ENCODE results near the gene MORC3.
A peak's percentile ranks its signal among the peaks of the same experiment; 100 is the strongest.
"Not testable (repeated sequence)": the region's sequence is repeated elsewhere in the genome, so short reads cannot be mapped to it uniquely, and the experiment has no call there.

MORC3 gene, protein sequence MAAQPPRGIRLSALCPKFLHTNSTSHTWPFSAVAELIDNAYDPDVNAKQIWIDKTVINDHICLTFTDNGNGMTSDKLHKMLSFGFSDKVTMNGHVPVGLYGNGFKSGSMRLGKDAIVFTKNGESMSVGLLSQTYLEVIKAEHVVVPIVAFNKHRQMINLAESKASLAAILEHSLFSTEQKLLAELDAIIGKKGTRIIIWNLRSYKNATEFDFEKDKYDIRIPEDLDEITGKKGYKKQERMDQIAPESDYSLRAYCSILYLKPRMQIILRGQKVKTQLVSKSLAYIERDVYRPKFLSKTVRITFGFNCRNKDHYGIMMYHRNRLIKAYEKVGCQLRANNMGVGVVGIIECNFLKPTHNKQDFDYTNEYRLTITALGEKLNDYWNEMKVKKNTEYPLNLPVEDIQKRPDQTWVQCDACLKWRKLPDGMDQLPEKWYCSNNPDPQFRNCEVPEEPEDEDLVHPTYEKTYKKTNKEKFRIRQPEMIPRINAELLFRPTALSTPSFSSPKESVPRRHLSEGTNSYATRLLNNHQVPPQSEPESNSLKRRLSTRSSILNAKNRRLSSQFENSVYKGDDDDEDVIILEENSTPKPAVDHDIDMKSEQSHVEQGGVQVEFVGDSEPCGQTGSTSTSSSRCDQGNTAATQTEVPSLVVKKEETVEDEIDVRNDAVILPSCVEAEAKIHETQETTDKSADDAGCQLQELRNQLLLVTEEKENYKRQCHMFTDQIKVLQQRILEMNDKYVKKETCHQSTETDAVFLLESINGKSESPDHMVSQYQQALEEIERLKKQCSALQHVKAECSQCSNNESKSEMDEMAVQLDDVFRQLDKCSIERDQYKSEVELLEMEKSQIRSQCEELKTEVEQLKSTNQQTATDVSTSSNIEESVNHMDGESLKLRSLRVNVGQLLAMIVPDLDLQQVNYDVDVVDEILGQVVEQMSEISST

DNA sequence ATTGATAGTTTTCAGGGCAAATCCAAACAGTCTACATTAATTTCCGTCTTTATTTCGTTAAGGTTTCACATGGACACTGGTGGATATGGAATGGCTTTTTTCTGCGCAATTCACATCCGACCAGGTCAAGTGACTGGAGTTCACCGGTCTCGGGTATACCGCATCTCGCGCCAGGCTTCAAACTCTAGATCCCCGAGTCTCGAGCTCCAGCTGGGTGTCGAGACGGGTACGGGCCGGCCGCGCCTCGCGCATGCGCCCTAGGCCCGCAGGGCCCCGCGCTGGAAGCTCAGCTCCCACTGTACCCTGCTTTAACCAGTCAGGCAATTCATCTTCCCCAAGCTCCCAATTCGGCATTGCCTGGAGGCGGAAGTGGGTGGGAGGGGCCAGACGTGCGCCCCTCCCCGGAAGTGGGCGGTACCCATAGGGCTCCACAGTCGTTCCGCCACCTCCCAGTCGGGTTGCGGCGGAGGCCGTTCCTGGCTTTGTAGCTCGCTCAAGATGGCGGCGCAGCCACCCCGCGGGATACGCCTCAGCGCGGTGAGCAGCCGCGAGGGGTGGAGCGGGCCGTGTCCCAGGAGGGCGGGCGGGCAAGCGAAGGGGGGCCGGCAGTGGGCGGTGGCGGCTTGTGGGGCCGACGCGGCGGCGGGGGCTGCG is at the start of gene MORC3:
MORC3 (plus strand) TSS at position 431 of the 654 bp plus-strand sequence; CDS start at position 499, 68 bp downstream.
- DNase-seq: peak; percentile 100

DNA sequence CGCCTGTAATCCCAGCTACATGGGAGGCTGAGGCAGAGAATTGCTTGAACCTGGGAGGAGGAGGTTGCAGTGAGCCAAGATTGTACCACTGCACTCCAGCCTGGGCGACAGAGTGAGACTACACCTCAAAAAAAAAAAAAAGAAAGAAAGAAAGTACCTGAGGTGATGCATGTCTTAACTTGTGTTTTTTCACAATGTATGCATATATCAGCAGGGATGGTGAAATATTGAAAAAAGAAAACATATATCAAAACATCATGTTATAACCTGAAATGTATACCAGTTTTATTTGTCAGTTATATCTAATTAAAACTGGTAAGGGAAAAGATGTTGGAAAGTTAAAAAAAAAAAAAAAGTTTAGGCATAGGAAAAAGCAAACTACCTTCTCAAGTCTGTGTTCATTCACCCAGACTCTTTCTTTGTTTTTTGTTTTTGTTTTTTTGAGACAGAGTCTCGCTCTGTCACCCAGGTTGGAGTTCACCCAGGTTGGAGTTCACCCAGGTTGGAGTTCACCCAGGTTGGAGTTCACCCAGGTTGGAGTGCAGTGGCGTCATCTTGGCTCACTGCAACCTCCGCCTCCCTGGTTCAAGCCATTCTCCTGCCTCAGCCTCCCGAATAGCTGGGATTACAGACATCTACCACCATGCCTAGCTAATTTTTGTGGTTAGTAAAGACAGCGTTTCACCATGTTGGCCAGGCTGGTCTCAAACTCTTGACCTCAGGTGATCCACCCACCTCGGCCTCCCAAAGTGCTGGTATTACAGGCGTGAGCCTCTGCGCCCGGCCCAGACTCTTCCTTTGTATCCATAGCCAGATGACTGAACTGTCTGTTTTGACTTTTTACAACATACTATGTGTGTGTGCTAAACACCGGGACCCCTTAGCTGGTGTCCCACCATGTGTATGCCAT is 49.0 kb upstream of the MORC3 start:
- not testable (repeated sequence) for DNase-seq

DNA sequence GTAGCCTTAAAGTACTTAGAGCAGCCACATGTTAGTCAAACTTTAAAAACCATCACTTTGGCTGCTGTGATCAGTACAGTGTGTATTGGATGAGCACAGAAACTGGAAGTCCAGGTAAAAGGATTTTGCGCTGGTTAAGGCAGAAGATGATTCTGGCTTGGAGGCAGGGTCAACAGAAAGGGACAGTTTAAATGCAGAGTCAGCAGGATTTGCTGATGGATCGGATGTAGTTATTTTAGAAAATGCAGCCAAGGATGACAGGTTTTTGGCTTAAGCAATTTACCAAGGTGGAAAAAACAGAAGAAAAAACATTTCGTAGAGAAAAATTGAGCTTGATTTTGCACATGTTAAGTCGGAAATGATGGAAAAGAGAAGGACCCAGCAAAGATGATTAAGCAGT is 45.9 kb upstream of the MORC3 start:
- no peak for DNase-seq

DNA sequence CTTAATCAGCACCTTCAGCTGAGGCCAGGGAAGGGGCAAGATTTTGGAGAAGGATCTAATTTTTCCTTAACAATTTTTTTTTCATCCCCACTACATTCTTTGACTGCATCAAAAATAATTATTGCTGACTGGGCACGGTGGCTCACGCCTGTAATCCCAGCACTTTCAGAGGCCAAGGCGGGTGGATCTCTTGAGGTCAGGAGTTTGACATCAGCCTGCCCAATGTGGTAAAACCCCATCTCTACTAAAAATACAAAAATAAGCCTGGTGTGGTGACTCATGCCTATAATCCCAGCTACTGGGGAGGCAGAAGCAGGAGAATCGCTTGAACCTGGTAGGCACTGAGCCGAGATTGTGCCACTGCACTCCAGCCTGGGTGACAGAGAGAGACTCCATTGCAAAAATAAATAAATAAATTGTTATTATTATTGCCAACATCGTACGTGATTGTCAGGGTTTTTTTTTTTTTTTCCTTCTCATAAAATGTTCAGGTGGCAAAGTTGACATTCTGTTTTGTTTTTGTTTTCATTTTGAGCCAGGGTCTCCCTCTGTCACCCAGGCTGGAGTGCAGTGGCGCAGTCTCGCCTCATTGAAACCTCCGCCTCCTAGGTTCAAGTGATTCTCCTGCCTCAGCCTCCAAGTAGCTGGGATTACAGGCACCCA is 37.3 kb upstream of the MORC3 start:
- DNase-seq: no peak

DNA sequence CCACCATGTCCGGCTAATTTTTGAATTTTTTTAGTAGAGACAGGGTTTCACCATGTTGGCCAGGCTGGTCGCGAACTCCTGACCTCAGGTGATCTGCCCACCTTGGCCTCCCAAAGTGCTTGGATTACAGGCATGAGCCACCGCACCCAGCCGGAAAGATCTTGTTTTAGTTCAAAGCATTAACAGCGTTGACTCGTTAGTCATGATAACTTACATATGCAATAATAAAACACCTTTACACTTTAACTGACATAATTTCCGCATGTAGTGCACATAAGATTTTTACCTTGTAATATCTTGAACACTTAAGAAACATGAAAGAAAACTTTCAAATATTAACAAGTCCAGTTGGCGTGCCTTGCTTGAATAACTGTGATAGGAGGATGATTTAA is 36.8 kb upstream of the MORC3 start:
- DNase-seq: not testable (repeated sequence)

DNA sequence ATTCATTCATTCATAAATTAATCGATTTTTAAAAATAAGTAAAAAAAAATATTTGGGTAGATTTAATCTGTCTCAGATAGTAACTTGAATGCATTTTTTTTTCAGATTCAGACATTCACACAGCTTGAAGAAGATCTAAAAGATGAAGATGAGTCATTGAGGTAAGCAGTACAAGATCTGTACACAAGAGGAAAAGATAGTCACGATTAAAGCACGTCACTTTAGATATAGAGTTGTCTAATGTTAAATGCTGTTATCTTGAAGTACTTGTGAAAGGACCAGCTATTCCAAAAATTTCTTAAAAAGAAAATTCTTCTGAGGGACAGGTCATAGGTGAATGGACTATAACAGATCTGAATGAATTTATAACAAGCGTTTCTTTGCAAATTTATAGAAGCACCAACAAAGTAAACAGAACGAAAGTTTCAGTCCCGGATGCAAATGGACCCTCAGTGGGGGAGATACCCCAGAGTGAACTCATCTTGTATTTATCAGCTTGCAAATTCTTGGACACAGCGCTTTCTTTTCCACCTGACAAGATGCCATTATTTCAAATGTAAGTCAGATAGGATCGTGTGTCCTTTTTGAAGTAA is 31.2 kb upstream of the MORC3 start:
- DNase-seq: no peak

DNA sequence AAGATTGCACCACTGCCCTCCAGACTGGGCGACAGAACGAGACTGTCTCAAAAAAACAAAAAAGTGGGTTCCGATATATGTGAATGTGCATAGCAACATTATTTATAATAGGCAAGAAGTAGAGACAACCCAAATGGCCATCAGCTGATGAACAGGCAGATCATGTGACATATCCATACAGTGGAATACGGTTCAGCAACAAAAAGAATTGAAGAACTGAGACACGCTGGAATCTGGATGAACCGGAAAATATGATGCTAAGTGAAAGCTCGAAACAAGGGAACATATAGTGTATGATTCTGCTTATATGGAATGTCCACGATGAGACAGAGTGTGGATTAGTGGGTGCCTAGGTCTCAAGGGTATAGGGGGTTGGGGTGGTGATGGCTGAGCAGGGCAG is 28.5 kb upstream of the MORC3 start:
- no peak for DNase-seq

DNA sequence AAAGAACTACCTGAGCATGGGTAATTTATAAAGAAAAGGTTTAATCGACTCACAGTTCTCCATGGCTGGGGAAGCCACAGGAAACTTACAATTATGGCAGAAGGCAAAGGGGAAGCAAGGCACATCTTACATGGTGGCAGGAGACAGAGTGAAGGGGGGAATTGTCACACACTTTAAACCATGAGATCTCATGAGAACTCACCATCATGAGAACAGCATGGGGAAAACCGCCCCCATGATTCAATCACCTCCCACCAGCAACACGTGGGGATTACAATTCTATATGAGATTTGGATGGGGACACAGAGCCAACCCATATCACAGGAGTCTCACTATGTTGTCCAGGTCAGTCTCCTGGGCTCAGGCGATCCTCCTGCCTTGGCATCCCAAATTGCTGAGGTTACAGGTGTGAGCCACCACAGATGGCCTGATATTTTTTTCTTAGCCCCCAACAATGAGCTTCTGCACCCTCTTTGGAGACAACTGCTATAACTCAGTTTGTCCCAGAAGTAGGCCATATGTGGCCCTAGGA is 22.5 kb upstream of the MORC3 start:
- no peak for DNase-seq

DNA sequence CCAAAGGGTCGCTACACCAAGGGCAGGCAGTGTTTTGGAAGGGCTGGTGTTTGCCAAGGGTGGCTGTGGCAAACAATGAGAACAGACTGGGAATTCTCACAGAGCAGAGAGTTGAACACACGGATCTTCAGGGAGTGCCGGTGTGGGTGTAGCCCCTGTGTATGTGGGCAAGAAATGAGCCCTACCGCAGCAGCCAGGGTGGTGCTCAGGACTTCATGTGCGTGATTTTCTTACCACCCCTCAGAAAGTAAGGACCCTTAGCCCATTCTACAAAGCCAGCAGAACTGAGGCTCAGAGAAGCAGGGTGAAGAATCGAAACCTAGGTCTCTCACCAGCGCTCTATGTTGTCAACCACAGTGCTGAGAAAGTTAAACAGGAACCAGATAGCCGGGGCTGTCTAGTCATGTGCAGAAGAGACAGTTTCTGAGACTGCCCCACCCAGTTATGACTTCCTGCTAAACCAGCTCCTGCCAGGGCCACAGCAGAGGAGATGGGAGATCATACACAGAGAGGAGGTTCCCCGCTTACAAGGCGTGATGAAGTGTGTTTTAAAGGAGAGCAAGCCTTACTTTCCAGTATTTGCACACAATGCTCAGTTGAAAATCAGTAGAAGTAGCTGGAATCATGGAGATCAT is 21.9 kb upstream of the MORC3 start:
- peak; percentile 96 for DNase-seq

DNA sequence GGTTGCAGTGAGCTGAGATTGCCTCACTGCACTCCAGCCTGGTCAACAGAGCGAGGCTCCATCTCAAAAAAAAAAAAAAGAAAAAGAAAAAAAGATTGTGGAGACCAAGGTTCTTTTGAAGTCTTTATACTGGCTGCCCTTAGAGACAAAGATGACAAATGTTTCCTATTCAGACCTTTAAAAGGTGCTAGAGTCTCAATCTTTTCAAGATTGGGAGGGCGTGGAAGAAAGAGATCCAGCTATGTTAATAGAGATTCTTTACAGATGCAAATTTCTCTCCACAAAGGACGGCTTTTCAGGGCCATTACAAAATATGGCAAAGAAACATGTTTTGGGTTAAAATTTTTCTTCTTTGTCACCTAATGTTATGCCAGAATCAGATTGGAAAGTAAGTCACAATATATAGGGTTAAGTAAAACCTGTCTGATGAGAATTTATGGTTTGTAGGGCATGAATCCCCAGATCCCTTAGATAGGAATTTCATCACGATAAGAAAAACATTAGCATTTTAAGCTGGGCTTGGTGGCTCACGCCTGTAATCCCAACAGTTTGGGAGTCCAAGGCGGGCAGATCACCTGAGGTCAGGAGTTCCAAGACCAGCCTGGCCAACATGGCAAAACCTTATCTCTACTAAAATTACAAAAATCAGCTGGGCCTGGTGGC is 13.0 kb upstream of the MORC3 start:
- no peak for DNase-seq

DNA sequence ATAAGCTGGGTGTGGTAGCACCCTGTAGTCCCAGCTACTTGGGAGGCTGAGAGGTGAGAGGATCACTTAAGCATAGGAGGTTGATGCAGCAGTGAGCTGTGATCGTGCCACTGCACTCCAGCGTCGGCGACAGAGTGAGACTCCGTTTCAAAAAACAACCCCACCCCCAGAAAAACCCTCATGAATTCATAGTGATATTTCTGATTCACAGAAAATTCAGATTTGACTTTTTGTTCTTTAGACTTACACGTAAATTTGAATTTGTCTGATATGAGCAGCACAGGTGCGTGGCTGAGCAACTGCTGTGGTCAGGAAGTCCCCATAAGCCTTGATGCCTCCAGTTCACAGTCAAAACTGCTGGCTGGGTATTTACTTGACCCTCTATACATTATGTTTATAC is 10.0 kb upstream of the MORC3 start:
- DNase-seq: no peak

DNA sequence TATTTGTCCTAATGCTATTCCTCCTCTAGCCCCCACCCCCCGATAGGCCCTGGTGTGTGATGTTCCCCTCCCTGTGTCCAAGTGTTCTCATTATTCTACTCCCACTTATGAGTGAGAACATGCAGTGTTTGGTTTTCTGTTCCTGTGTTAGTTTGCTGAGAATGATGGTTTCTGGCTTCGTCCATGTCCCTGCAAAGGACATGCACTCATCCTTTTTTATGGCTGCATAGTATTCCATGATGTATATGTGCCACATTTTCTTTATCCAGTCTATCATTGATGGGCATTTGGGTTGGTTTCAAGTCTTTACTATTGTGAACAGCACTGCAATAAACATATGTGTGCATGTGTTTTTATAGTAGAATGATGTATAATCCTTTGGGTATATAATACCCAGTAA is 6.6 kb upstream of the MORC3 start:
- not testable (repeated sequence) for DNase-seq

DNA sequence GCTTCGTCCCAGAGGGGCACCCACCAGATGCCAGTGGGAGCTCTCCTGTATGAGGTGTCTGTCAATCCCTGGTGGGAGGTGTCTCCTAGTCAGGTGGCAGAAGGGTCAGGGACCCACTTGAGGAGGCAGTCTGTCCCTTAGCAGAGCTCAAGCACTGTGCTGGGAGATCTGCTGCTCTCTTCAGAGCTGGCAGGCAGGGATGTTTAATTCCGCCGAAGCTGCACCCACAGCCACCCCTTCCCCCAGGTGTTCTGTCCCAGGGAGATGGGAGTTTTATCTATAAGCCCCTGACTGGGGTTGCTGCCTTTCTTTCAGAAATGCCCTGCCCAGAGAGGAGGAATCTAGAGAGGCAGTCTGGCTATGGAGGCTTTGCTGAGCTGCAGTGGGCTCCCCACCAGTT is 4.0 kb upstream of the MORC3 start:
- not testable (repeated sequence) for DNase-seq

DNA sequence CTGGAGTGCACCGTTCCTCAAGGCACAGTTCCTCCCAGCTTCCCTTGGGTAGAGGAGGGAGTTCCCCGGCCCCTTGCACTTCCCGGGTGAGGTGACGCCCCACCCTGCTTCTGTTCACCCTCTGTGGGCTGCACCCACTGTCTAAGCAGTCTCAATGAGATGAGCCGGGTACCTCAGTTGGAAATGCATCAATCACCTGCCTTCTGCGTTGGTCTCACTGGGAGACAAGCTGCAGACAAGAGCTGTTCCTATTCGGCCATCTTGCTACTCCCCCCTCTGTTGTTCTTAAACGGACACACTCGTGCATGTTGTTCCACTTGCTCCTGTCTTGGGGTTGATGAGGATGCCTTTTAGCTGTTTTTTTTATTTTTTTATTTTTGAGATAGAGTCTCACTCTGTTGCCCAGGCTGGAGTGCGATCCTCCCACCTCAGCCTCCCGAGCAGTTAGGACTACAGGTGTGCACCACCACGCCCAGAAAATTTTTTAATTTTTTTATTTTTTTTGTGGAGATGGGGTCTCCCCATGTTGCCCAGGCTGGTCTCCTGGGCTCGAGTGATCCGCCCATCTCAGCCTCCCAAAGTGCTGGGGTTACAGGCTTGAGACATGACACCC is 3.0 kb upstream of the MORC3 start:
- DNase-seq: no peak

DNA sequence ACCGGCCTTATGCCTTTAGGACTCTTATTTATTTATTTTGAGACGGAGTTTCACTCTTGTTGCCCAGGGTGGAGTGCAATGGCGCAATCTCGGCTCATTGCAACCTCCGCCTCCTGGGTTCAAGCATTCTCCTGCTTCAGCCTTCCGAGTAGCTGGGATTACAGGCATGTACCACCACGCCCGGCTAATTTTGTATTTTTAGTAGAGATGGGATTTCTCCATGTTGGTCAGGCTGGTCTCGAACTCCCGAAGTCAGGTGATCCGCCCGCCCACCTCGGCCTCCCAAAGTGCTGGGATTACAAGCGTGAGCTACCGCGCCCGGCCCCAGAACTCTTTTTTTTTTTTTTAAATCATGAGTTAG is 611 bp upstream of the MORC3 start:
- DNase-seq: not testable (repeated sequence)

DNA sequence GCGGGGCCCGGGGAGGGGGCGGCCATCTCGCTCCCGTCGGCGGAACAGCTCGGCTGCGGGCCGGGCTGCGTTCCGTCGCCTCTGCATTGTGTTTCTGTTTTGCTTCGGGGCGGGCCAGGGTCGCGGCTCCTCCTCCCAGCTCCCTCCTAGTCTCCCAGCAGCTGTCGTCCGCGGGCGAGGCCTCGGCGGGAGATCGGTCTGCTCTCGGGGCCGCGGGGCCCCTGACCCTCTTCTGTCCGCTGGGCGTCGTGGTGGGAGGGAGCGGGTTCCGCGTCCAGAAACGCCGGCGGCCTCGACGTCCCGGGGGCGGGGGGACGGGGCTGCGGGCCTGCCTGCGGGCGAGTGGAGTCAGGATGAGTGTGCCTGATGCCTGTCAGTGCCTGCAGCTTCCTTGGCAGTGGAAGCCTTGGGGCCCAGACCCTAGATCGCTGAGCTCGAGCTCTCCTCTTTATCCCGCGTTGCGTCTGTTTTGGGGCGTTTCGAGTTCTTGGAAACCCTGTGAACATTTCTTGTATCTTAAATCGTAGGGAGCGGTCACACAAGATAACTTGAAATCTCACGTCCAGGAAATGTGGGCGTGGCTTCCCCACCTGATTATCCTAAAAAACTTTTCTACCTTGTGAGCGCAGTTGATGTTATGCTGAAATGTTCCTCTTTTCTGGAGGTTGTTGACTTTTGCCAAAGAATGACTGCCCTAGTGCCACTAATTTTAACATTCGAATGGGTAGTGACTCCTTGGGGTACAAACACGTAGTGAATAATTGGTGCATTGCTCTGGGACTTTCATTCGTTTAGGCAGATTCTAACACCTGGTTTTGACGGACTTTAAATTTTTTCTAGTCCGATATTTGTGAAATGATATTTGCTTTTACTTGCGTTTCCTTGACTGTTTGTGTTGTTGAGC is 676 bp downstream of the MORC3 start:
- peak; percentile 93 for DNase-seq

DNA sequence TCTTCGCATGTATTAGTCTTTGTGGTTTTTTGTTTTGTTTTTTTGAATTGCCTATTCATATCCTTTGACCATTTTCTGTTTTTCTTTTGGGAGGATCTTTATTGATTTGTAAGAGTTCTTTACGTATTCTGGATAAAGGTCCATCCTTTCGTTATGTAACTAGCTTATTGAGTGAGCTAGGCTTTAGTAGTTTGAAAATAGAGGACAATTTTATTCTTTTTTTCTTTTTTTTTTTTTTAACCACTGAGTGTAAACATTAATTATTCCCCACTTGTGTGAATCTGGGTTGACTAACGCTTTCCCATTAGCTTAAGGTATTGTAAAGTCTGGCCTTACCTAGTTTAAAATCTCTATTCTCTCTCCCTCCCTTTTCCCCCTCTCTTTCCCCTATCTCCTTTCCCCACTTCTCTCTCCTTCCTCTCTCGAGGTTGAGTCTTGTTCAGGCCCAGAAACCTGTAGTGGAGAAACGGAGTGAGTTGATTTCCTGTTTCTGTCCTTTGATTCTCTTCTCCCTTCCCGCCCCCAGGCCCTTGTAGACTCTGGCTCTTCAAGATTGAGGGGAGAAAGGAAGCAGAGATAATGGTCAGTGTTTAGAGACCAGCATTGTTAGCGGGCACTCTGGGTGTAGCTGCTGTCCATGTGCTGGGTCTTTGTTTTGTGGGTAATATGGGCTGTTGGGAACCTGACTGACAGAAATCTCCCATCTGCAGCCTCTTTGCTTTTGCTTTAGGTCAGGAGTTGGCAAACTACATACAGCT is 1.5 kb downstream of the MORC3 start:
- peak; percentile 92 for DNase-seq

DNA sequence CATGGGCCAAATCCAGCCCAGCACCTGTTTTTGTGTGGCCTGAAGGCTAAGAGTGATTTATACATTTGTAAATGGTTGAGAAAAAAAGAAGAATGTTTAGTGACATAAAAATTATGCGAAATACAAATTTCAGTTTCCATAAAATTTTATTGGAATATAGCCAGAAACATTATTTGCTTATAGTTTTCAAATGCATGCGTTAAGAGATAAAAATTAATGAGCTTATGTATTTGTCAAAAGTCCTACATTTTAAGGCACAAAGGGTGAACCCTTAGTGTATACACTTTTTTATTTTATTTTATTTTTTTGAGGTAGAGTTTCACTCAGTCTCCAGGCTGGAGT is 2.1 kb downstream of the MORC3 start:
- no peak for DNase-seq
